ENCODE results near the gene TRAPPC10. TPM values are rescaled to one million over a fixed set of nuclear protein-coding genes. Genes with fewer than 3 reads are reported as not detected.

TRAPPC10 gene
- total and polyA plus RNA-seq, 8 donors, result 7.2 to 19.1 (median 11.5) TPM

DNA sequence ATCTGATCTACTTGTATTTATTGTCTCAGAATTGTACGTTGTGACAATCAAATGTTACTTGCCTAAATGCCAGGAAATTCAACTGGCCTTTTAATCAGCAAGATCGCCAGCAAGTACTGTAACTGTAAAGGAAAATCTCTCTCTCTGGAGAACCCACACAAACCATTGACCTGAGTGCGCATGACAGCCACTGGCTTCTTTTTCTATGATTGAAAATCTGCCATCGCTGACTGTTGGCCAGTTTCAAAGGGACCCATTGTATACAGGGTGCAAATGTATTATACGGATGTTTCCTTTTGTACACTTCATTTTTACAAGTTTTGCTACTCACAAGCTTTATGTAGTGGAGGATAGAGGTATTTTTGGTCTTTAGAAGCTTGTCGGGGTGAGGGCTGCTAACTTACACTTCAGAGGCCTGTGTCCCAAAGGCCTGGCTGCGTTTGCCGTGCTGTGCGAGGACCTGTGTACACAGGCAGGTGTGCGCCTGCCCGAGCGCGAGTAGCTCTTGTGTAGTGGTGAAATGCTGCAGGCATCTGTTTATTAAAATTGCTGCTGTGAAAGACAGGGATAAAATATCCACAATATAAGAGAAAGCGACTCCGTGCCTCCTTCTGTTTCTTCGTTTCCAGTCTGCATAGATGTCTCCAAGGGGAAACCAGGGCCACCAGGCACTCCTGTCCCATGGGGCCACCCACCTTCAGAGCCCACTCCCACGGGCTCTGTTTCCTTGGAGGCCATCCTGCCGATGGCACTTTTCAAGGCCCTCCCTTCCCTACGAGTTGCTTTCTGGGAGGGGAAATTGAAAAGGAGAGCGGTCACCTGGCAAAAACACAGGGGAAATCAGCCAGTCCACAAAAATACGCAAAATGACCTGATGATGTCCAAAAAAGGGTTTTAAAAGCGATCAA, 25.3 kb upstream of the TRAPPC10 start:
- no peaks in the 10 kb centered on the region for H3K9me3 ChIP-seq
- ATAC-seq (no peak), DNase-seq (no peak), FAIRE-seq (no peak)
- H3K27ac ChIP-seq, result no peak overlapping the region
- H3K4me1 ChIP-seq, result no peaks in the 10 kb centered on the region
- WGBS, 2 donors, result 50 to 60% methylated on average over 22 of the region's 22 CpGs
- peaks cover 0 to 15% (median 2%) of the 10 kb centered on the region in 3 donors for H3K36me3 ChIP-seq
- TF ChIP-seq, protein P1, sequence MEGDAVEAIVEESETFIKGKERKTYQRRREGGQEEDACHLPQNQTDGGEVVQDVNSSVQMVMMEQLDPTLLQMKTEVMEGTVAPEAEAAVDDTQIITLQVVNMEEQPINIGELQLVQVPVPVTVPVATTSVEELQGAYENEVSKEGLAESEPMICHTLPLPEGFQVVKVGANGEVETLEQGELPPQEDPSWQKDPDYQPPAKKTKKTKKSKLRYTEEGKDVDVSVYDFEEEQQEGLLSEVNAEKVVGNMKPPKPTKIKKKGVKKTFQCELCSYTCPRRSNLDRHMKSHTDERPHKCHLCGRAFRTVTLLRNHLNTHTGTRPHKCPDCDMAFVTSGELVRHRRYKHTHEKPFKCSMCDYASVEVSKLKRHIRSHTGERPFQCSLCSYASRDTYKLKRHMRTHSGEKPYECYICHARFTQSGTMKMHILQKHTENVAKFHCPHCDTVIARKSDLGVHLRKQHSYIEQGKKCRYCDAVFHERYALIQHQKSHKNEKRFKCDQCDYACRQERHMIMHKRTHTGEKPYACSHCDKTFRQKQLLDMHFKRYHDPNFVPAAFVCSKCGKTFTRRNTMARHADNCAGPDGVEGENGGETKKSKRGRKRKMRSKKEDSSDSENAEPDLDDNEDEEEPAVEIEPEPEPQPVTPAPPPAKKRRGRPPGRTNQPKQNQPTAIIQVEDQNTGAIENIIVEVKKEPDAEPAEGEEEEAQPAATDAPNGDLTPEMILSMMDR (IDR thresholded peaks at IDR 0.05), result no peak
- intact Hi-C loops (cut with DNase I), result loop anchor here in 1 of 3 donors (10.0 kb wide), 1 partner anchor 182 kb away; no protein-coding TSS in a partner anchor
- H3K27me3 ChIP-seq, result no peaks in the 10 kb centered on the region
- no peak overlapping the region for H3K4me3 ChIP-seq

DNA sequence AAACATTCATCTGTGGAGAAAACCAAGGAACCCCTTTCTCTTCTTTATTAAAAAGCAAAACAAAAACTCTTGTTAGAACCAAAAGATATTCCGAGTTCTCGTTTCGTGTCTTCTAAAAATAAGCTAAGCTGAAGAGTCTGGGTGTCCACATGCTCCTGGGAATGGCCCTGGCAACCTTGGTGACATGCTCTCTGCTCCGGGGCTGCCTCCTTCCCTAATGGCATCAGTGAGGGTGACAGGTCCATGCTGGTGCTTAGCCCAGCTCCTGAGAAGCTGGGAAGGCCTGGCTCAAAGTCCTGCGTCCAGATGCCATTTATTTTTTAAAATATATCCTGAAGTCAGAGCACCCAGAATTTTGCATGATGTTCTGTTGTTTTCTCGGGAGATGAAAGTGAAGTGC, 24.6 kb upstream of the TRAPPC10 start:
- FAIRE-seq (no peak), DNase-seq (no peak), ATAC-seq (no peak)

DNA sequence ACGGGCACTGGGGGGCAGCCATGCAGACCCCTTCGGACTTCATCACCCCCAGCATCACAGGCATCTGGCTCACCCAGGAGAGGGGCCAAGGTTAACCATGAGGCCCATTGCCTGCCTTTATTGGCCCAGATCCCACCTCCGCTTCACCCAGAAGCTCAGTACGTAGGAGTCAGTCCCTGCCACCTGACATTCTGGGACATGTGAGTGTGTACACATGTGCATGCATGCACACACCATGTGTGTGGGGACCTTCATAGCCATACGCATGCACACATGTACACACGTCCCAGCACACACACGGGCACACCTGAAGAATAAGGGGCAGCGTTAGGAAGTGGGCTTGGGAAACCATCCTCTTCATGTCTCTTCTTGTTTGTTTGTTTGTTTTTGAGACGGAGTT, 24.1 kb upstream of the TRAPPC10 start:
- 60 to 69% methylated on average over 9 of the region's 9 CpGs for WGBS, 2 donors
- no peak for ATAC-seq
- TF ChIP-seq, protein P1 (IDR thresholded peaks at IDR 0.05), result no peak
- intact Hi-C loops (cut with DNase I), result loop anchor here in 1 of 3 donors (10.0 kb wide), 1 partner anchor 183 kb away; no protein-coding TSS in a partner anchor
- H3K4me3 ChIP-seq, result no peak overlapping the region
- no peaks in the 10 kb centered on the region for H3K9me3 ChIP-seq
- DNase-seq, result no peak
- H3K27me3 ChIP-seq, result no peaks in the 10 kb centered on the region
- no peak overlapping the region for H3K27ac ChIP-seq
- peaks cover 0 to 5% (median 0%) of the 10 kb centered on the region in 3 donors for H3K36me3 ChIP-seq
- FAIRE-seq, result no peak
- H3K4me1 ChIP-seq, result no peaks in the 10 kb centered on the region

More for the DNA sequence above, 24.6 kb upstream of the TRAPPC10 start:
- Histone ChIP-seq H3K36me3 (peaks cover 0 to 10% (median 0%) of the 10 kb centered on the region in 3 donors), H3K4me1 (no peaks in the 10 kb centered on the region), H3K27me3 (no peaks in the 10 kb centered on the region), H3K4me3 (no peak overlapping the region), H3K27ac (no peak overlapping the region), H3K9me3 (no peaks in the 10 kb centered on the region)
- intact Hi-C loops (cut with DNase I), result loop anchor here in 1 of 3 donors (10.0 kb wide), 1 partner anchor 183 kb away; no protein-coding TSS in a partner anchor
- TF ChIP-seq, protein P1 (IDR thresholded peaks at IDR 0.05), result no peak
- 51 to 61% methylated on average over 6 of the region's 6 CpGs for WGBS, 2 donors

DNA sequence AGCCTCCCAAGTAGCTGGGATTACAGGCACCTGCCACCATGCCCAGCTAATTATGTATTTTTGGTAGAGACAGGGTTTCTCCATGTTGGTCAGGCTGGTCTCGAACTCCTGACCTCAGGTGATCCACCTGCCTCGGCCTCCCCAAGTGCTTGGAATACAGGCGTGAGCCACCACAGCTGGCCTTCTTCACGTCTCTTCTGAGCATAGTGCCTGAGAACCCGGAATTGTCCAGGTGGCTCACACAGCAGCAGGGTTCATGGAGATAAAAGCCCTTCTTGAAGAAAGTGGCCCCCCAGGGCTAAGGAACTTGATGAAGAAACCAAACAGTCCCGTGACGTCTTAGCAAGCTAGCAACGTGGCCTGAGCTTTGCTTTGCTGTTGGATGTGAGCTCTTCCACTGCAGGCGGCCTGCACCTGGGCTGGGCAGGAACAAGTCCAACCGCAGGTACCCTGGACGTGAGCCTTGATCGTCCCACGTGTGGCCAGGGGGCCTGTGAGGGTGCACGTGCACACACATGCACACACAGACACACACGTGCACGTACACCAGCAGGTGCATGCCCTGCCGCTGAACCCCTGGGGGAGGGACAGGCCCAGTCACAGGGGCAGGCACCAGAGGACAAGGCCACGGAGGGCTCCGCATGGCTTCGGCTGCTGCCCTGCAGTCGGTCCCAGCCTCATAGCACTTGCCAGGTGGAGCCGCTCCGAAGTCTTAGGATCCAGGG, 23.4 kb upstream of the TRAPPC10 start:
- H3K4me1 ChIP-seq, result no peaks in the 10 kb centered on the region
- no peaks in the 10 kb centered on the region for H3K36me3 ChIP-seq
- FAIRE-seq (no peak), DNase-seq (no peak), ATAC-seq (peak in 1 of 4 donors; percentile 4)
- no peak overlapping the region for H3K27ac ChIP-seq
- intact Hi-C loops (cut with DNase I), result loop anchor here in 1 of 3 donors (10.0 kb wide), 1 partner anchor 184 kb away; no protein-coding TSS in a partner anchor
- 48 to 52% methylated on average over 23 of the region's 23 CpGs for WGBS, 2 donors
- TF ChIP-seq, protein P1 (IDR thresholded peaks at IDR 0.05), result no peak
- H3K9me3 ChIP-seq, result no peaks in the 10 kb centered on the region
- no peak overlapping the region for H3K4me3 ChIP-seq
- no peaks in the 10 kb centered on the region for H3K27me3 ChIP-seq

All from pancreas (tissue), 10 donors.